HG03108 (cell line): Measurements from ENCODE around the gene FAM219A.

Experiments used
- ATAC-seq: cut with Tn5 transposase; IDR thresholded peaks from one replicate; pipeline ENCODE4 v1.9.1; 2021; ENCODE audit warnings: moderate library complexity; ENCODE audit not compliant: unreplicated experiment

FAM219A gene, protein sequence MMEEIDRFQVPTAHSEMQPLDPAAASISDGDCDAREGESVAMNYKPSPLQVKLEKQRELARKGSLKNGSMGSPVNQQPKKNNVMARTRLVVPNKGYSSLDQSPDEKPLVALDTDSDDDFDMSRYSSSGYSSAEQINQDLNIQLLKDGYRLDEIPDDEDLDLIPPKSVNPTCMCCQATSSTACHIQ

DNA sequence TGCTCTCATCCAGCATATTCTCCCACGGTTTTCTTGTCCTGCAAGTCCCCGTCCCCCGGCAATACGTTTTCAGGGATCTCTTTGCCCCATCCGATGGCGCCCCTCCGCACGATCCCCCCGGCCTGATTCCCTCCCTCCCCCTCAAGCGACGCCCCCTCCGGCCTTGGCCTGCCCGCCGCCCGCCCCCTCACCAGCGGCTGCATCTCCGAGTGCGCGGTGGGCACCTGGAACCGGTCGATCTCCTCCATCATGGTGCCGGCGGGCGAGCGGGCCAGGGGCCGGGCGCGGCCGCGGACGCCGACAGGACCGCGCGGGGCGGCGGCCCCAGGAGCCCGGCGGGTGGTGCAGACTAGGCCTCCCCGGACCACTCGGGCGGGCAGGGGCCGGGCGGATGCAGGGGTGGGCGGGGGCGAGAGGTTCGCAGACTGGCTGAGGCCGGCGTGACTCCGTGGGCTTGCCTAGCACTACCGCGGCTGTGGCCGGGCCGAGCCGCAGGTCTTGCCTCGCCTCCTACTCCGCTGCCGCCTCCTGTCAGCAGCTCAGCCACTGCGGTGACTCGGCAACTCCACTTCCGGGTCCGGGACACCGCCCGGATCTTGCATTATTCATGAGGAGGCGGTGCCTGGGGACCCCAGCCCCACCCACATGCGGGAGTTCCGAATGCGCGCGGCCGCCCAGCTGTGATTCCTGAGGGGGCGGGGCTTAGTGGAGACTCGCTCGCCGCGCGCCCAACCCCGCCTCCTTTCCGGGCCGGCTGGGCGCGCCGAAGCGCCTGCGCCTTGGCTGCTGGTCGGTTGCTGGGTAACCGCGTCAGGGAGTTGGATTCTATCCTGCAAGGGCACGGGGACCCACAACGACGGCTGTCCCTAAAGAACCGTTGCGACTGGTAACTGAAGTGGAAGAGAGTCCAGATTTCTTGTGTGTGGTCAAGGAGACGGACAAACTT lies at the start of gene FAM219A, which contains the start of gene DNAI1:
FAM219A (minus strand) TSS at position 558 of the 946 bp plus-strand sequence; CDS start at position 251, 307 bp downstream.
DNAI1 (plus strand) TSS at position 793 of the 946 bp plus-strand sequence. CDS start 201 bp downstream, outside the sequence.
- ATAC-seq = peak; percentile 99

DNA sequence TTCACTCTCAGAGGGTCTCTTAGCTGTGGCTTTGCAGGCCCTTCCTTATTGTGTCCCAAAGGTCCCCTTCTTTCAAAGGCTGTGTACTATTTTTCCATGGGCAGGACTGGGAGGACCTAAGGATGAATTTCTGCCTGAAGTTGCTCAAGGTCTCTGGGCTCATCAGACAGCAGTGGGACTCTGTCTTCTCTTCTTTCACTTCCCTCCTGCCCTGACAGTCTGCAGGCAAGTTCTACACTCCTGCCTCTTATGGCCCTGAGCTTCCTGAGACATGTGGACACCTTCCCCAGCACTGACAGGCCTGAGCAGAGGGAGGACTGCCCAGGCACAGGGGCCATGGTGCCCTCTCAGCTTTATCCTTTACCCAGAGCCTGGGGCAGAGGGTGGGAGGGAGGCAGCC lies 49.6 kb upstream of the FAM219A start:
- ATAC-seq = no peak

DNA sequence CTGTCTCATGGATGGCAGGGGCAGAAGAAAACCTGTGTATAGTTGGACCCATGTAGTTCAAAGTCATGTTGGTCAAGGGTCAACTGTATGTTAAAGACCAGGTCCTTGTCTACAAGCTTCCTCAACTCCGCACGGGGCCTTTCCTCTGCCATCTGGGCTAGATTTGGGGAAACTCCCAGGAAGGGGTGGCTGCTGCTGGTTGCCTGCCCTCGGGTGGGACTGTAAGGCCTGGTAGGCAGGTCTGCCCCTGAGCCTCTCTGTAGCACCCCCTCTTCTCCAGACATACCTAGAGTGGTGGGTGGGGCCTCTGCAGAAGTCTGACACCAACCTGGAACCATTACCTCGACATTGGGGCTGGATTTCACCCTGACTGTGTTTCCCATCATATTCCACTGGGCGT lies 49.2 kb upstream of the FAM219A start:
- no peak for ATAC-seq

DNA sequence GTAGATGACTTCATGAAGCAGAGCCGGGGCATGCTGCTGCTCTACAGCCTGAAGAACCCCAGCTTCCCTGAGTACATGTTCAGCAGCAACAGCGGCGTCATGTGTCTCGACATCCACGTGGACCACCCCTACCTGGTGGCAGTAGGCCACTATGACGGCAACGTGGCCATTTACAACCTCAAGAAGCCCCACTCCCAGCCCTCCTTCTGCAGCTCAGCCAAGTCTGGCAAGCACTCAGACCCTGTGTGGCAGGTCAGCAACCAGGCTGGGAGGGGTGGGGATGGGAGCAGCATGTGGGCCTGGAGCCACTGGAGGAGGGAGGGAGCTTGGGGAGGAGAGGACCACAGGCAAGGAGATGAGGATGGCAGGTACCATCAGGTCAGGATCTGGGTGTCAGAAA lies 48.3 kb upstream of the FAM219A start:
- no peak for ATAC-seq

DNA sequence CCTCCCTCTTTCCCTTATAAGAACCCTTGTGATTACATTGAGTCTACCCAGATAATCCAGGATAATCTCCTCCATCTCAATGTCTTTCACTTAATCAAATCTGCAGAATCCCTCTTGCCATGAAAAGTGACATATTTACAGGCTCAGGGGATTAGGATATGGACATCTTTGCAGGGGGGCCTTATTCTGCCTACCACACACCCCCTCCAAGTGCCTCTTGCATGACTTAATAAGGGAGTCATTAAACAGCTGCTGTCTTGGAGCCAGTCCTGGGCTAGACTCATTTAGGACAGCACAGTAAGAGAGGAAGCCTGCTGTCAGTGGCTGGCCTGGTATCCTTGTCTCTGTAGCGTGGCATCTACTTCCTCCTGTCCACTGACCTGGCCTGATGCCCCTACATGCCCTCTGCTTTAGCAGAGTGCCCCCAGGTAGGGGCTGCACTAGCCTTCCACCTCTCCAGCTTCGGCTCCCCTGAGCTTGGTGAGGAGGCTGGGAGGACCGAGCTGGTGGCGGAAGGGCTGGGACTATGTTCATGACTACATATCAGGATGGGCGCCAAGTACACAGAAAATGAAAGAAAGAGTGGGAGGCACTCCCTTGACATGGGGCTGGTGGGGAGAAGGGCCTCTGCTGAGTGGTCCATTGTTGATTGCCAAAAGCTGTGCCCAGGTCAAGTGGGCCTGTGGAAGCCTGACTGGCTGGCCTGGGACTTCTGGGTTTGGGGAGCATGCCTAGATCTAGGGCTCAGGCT lies 47.2 kb upstream of the FAM219A start:
- ATAC-seq = no peak

DNA sequence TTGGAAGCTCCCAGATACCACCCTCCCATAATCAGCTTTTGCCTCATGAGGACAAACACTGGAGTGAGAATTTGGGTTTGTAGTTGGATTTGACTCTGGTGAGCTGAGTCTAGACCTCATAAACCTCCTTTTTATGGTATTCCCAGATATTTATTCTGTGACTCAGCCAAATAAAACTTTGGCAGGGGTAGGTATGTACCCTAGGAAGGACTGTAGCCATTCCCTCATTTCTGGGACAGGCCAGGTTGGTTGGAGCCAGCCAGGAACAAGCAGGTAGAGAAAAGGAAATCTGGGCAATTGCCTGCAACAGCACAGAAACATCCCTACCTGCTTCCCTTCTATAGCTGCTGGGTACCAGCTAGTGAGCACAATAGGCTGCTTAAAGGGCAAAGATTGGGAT lies 45.0 kb upstream of the FAM219A start:
- ATAC-seq = no peak

DNA sequence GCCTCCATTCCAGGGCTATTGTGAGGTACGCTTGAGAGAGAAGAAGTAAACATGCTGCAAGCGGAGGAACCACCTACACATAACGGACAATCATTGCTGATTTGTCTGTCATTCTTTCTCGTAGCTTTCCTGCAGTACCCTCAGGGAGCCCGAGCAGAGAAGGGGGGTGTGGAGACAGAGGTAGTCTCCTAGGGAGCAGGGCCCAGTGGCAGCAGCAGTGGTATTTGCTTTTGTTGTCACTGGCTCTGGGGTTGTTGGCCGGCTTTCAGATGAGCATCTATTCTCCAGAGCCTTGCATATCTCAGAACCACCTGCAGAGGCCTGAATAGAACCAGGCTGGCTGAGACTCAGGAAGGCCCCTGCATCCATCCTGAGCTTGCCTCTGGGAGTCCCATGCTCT lies 44.5 kb upstream of the FAM219A start:
- no peak for ATAC-seq

DNA sequence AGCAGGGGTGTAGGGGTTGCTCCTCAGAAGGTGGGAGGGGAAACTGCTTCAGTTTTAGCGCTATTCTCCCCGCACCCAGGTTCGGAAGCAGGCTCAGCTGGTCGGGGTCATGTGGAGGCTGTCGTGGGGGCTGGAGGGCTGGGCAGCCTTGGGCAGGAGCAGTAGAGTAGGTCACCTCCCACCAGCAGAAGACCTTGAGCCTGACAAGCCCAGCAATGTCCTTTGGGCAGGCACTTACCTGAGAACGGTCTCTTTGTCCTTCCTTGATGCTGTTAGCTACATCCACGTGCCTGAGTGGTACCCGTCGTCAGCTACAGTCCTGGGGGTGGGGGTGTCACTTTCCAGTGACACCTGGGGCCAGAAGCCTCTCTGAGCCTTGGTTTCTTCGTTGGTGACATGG lies 44.1 kb upstream of the FAM219A start:
- no peak for ATAC-seq

DNA sequence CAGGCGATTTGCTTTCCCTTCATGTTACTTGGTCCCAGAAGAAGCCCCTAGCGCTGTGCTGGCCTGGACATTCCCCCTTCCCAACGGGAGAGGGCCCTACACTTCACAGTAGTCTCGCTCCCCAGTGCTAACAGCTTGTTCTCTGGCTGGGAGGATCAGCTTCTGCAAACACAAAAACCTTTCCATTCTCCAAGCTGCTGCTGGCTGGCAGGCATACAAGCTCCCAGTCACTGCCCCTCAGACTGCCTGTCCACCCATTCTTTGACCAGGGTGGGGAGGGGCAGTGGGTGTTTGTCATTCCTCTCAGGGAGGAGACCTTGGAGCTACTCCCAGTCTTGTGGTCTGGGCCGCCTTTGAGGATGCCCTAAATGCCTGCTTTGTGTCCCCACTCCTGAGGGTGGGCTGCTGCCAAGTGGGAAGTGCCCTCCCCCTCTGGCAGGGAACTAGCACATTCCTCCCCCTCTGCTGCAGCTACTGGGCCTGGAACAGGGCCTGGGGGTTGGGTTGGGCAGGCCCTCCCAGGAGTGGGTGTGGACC lies 43.6 kb upstream of the FAM219A start:
- no peak for ATAC-seq

DNA sequence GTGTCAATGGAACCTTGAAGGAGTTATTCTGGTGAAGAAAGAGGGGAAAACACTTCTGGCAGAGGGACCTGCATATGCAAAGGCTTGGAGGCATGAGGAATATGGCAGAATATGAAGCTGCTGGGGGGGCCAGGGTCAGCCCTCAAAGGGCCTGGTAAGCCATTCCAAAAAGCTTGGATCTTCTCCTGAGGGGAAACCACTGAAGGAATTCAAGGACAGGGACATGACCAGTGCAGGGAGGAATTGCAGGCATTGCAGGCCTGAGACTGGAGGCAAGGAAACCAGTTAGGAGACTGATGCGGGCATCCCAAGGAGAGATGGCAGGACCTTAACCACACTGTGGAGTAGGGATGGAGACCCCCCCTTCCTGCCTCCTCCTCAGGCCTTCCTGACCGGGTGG lies 43.0 kb upstream of the FAM219A start:
- ATAC-seq = no peak

DNA sequence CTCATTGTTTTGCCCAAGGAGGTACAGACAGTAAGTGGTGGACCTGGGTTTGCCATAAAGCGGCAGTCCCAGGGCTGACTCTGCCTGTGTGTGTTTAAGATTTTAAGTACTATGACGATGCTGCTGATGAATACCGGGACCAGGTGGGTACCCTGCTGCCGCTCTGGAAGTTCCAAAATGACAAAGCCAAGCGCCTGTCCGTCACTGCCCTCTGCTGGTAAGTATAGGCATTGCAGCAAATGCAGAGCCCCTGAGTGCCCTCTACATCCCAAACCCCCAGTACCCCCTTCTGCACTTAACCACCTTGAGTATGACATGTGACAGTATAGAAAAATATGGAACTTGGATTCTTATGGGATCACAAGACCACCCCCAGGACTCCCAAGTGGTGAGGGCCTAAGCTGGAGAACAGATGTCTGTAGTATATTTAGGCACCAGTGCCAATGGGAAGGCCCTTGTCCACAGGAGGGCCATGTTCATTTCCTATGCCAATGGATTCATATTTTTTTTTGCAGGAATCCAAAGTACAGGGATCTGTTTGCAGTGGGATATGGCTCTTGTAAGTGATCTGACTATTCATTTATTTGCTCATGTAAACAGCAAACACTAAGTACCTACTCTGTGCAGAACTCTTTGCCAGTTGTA lies 42.4 kb upstream of the FAM219A start:
- ATAC-seq = no peak

DNA sequence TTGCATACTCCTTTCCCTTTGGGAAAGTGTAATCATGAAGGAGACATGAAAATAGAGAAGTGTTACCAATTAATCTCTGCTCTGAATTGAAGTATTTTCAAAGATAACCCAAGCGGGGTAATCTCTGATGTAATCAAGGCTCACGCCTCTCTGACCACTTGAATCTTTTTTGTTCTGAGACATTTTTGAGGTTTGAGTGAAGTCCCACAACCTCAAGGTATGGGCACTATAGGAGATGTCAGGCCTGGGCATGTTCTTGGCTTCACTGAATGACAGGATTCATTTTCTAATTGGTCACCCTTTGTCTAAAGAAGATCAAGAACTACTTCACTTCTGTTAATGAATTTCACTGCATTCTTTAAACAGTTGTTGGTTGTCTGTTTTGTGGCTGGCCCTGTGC lies 40.7 kb upstream of the FAM219A start:
- no peak for ATAC-seq

DNA sequence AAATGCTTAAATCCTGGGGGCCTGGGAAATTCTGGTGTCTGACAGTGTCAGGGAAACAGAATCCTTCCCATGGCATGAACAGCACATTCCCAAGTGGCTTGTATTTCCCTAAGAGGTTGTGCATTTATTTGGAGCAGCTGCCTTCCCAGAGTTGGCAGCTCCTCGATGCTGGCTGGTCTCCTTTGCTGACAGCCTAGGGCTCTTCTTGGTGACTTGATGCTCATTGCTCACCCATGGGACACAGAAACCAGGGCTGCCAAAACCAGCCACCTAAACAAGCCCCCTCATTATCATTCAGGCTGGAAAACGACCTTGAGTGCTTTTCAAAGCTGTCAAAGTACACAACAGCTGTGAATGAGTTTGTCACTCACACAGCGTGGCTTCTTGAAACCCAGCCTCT lies 40.2 kb upstream of the FAM219A start:
- no peak for ATAC-seq

DNA sequence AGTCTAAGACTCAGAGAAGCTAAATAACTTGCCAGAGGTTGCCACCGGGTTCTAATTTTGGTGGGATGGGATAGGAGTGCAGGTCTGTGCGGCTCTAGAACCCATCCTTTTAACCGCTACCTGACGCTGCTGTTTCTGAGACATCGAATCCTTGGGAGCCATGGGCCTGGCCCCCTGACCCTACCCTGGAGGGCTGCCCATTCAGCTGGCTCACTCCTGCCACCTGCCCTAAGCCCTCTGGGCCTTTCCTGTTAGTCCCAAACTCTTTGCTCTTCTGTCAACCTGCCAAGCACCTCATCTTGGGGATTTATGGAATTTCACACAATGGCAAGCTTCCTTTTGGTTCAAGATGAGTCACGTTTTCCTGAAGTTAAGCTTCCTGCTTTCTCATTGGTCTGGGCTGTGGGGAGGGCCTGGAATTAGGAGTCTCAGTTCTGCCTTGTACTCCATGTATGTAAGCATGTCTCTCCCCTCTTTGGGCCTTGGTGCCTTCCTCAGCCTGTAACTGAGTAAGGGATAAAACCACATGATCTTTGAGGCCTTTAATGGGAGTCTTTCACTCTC lies 37.9 kb upstream of the FAM219A start:
- no peak for ATAC-seq

DNA sequence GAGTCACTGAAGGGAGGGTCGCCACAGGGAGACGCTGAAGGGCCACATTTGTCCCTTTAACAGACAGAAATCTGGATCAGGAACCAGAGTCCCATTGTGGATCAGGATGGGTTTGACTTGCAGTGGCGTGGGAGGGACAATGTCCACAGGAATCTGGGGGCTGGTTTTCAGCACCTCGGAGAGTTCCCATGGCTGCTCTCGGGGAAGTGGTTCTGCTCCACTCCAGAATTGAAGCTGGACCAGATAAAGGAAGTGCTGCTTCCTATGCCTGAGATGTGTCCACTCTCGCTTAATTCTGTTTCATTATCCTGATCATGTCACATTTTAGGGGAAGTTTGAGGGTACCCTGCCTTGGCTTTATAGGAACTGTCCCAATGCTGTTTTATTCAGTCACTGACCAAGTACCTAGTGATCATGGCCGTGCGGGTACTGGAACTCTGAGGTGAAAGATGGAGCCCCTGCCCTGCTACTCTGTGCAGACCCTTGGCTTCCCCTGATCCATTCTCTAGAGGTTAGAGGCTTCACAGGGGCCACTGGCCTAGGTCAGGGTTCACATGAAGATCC lies 35.7 kb upstream of the FAM219A start:
- no peak for ATAC-seq

DNA sequence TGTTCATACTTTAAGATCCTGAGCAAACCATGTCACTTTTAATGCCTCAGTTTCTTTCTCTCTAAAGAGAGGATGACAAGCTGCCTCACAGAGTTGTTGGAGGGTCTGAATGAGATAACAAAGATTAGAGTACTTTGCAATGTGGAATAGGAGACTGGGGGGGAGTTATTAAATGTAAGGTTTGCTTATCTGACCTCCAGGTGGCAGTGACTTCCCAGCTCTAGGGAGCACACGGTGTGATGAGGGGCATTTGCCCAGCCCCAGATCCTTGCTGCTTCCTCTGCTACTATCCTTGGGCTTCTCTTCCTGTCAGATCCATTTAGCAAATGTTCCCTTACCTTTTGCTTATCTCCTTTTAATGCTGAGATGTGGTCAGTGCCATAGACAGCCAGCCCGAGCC lies 33.7 kb upstream of the FAM219A start:
- no peak for ATAC-seq

DNA sequence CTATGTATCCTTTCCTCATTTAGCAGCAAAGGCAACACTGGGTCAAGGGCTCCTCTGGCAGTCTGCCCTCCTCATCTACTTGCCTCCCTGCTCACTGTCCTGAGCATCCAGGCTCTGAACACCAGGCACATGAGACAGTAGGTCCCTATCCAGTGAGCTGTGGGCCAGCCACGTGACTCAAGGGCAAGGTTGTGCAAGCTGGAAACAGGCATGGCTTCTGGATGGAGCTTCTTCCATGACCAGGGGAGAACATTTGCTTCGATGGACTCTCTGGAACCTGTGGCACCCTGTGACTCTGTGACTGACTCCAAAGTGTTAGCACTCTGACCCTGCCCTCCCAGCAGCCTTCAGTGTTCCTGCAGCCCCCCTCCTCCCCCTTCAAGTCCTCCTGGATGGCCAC lies 33.2 kb upstream of the FAM219A start:
- ATAC-seq = no peak

DNA sequence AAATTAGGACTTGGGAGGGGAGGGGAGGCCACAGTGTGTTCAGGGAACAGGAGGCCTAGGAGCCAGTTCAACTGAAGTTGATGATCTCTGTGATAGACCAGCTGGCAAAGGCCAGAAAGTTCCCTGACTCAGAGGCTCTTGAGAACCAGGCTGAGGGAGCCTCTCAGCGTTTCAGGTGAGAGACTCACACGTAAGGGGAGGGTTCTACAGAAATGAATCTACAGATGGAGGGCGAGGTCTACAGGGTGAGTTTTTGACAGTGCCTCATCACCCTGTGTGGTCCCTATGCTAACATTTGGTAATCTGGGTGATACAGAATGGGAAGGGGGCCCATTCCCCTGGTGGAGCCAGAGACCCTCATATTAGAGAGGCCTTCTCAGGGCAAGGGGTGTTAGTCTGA lies 32.4 kb upstream of the FAM219A start:
- no peak for ATAC-seq

DNA sequence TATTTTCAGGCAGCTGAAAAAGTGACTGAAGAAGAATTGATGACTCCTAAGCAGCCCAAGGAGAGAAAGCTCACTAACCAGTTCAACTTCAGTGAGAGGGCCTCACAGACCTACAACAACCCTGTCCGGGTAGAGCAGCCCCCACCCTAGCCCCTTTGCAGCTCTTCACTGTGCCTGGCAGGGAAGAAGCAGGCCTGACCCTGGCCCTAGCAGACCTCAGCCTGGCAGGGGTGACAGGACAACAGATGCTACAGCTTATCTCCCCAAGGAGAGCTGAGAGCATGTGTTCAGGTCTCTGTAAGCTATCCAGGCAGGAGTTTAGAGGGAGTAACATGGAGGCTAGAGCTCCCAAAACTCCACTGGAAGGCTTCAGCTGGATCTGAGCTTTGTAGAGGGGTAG lies 32.0 kb upstream of the FAM219A start:
- no peak for ATAC-seq

DNA sequence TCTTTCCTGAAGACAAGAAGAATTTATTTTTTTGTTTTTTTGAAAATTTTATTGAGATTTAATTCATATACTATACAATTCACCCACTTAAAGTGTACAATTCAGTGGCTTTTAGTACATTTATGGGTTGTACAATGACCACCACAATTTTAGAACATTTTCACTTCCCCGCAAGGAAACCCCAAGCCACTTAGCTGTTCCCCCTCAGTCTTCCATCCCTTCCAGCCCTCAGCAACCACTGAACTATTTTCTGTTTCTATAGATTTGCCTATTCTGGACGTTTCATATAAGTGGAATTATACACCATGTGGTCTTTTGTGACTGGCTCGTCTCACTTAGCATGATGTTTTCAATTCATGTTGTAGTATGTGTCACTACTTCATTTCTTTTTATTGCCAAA lies 28.2 kb upstream of the FAM219A start:
- ATAC-seq = no peak
